Thoracic aorta (tissue), 2 donors: Measurements from ENCODE around the gene EOLA1. TPM values are rescaled to one million over a fixed set of nuclear protein-coding genes. Genes with fewer than 3 reads are reported as not detected.
A peak's percentile ranks its signal among the peaks of the same experiment; 100 is the strongest.
"Not testable (repeated sequence)": the region's sequence is repeated elsewhere in the genome, so short reads cannot be mapped to it uniquely, and the experiment has no call there.

Experiments
- ATAC-seq: fragments of 150-250 bp; one replicate; pipeline ENCODE4 v1.8.0; 2017; ENCODE audit warnings: low read depth; ENCODE audit not compliant: insufficient number of reproducible peaks, low FRiP score
- DNase-seq: peaks from one replicate; pipeline ENCODE4 v3.0.0-alpha.2; 2020; ENCODE audit warnings: low spot score
- H3K27ac ChIP-seq, 2 donors: fragments of 200-600 bp; sonication (generic); 1 replicate in 1 of 2; 2 replicates in 1 of 2; pipeline ENCODE4 v1.5.1; 2016; ENCODE audit warnings: mild to moderate bottlenecking in 2 of 2, moderate library complexity in 2 of 2
- H3K27me3 ChIP-seq: fragments of 200-600 bp; sonication (generic); replicated peaks from 2 replicates; pipeline ENCODE4 v1.6.0; 2016; ENCODE audit warnings: mild to moderate bottlenecking; ENCODE audit not compliant: insufficient read depth
- H3K36me3 ChIP-seq: fragments of 200-600 bp; sonication (generic); one replicate; pipeline ENCODE4 v1.5.1; 2016
- H3K4me1 ChIP-seq, 2 donors: fragments of 200-600 bp; sonication (generic); 1 replicate in 1 of 2; 2 replicates in 1 of 2; pipeline versions ENCODE4 v1.5.1 to v1.6.0; 2016; ENCODE audit warnings: low read depth in 2 of 2, mild to moderate bottlenecking in 1 of 2; ENCODE audit not compliant: control insufficient read depth in 1 of 2
- H3K4me3 ChIP-seq: fragments of 200-600 bp; sonication (generic); 2 replicates; pipeline ENCODE4 v1.5.1; 2016; ENCODE audit warnings: mild to moderate bottlenecking
- H3K9me3 ChIP-seq: fragments of 200-600 bp; sonication (generic); 2 replicates; pipeline ENCODE4 v1.5.1; 2016
- CTCF ChIP-seq: fragments of 200-600 bp; sonication (generic); IDR thresholded peaks from one replicate; pipeline ENCODE4 v1.5.1; 2019; ENCODE audit warnings: antibody characterized with exemption
- total RNA-seq, 2 donors: library from RNA; depleted of rRNA; stranded (reverse); fragments of >200 nt; gene quantifications; one replicate each; pipeline versions ENCODE4 v1.1.0 to v1.2.3, GENCODE V29; 2016

EOLA1 gene
- total RNA-seq, 2 donors from 2014 or later: 22.2 to 22.6 TPM

- not testable (repeated sequence) for ATAC-seq, H3K9me3 ChIP-seq, H3K27me3 ChIP-seq, H3K4me3 ChIP-seq, H3K36me3 ChIP-seq, DNase-seq, H3K4me1 ChIP-seq
- H3K27ac ChIP-seq: peak overlapping the region; percentile 50 to 66
Measured at GRCh38 chrX:149526318-149527033, 14.3 kb upstream of the EOLA1 start.

DNA sequence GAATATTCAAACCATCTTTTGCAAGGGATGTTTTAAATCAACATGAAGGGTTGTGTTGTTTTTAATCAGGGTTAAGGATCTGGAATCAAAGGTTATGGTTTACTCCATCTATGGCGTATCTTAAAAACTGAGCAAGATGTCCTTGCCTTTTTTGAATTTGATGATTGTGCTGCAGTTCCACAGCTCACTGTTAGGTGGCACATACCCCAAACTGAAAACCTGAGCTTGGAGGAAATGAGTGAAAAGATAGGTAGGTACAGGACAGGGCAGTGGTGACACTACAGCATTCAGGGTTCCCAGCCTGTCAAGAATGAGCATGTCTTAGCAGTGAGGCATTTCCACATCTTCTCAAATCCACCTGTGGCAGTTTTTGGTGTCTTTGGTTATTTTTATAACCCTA is 13.1 kb upstream of the EOLA1 start:
- no peak overlapping the region for H3K27ac ChIP-seq
- H3K27me3 ChIP-seq: no peaks in the 10 kb centered on the region
- ATAC-seq (no peak), DNase-seq (no peak)
- H3K36me3 ChIP-seq: no peaks in the 10 kb centered on the region
- peak; percentile 54 for TF ChIP-seq CTCF
- no peak overlapping the region for H3K4me3 ChIP-seq
- no peaks in the 10 kb centered on the region for H3K9me3 ChIP-seq
- no peaks in the 10 kb centered on the region for H3K4me1 ChIP-seq

GRCh38 chrX:149528381-149528780 is 12.4 kb upstream of the EOLA1 start:
- Histone ChIP-seq H3K9me3 (no peaks in the 10 kb centered on the region), H3K4me3 (no peak overlapping the region)

GRCh38 chrX:149531599-149531998 is 9.2 kb upstream of the EOLA1 start:
- no peaks in the 10 kb centered on the region for H3K9me3 ChIP-seq
- no peak for DNase-seq
- no peaks in the 10 kb centered on the region for H3K36me3 ChIP-seq
- no peak for TF ChIP-seq CTCF
- H3K4me3 ChIP-seq: no peak overlapping the region
- no peak for ATAC-seq
- H3K27me3 ChIP-seq: no peaks in the 10 kb centered on the region
- no peak overlapping the region for H3K27ac ChIP-seq
- no peaks in the 10 kb centered on the region for H3K4me1 ChIP-seq

More at GRCh38 chrX:149528381-149528780, 12.4 kb upstream of the EOLA1 start:
- TF ChIP-seq CTCF: no peak
- Histone ChIP-seq H3K27ac (no peak overlapping the region), H3K4me1 (no peaks in the 10 kb centered on the region), H3K36me3 (no peaks in the 10 kb centered on the region), H3K27me3 (no peaks in the 10 kb centered on the region)
- DNase-seq: no peak
- no peak for ATAC-seq

- H3K9me3 ChIP-seq, H3K27me3 ChIP-seq, H3K36me3 ChIP-seq, H3K27ac ChIP-seq, H3K4me3 ChIP-seq, DNase-seq, ATAC-seq, H3K4me1 ChIP-seq: not testable (repeated sequence)
Measured at GRCh38 chrX:149532868-149533267, 7.9 kb upstream of the EOLA1 start.

DNA sequence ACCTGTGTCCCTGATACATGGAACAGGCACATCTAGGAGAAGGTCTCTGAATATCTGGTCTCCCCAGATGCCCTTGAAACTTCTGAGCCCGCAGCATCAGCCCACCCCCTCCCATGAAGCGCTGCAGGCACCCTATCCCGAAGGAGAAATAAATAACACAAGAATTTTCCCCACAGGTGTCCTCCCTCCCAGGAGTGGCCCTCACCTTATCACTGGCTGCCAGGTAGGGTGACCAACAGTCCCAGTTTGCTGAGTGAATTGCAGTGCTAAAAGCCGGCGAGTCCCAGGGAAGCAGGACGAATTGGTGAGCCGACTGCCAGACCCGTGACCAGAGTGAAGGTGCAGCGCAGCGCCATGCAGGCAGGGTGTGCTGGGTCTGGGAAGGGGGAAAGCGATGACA is 6.8 kb upstream of the EOLA1 start:
- H3K36me3 ChIP-seq, H3K9me3 ChIP-seq, H3K4me1 ChIP-seq, DNase-seq, H3K4me3 ChIP-seq, ATAC-seq, H3K27ac ChIP-seq, H3K27me3 ChIP-seq: not testable (repeated sequence)

DNA sequence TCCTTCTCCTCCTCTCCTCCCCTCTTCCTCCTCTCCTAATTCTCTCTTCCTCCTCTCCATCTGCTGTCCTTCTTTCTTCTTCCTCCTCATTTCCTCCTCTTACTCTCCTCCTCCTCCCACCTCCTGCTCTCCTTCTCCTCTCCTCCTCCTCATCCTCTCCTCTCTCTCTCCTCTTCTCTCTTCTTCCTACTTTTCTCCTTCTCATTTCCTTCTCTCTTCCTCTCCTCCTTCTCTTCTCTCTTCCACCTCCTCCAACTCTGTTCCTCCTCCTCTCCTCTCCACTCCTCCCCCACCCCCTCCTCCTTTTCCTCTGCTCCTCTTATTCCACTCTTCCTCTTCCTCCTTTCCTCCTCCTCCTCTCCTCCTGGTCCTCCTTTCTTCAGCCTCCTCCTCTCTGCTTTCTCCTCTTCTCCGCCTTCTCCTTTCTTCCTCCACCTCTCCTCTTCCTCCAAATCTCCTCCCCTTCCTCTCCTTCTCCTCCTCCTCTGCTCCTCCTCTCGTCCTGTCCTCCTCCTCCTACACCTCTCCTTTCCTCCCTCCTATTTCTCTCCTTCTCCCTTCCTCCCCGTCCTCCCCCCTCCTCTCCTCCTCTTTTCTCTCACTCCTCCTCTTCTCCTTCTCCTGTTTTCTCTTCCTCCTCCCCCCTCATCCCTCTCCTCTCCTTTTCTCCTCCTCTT is 5.7 kb upstream of the EOLA1 start:
- not testable (repeated sequence) for H3K4me1 ChIP-seq, H3K4me3 ChIP-seq, H3K27me3 ChIP-seq, DNase-seq, H3K36me3 ChIP-seq, ATAC-seq, H3K9me3 ChIP-seq, H3K27ac ChIP-seq

- H3K36me3 ChIP-seq, H3K9me3 ChIP-seq, H3K4me3 ChIP-seq, H3K27me3 ChIP-seq, H3K4me1 ChIP-seq, ATAC-seq, DNase-seq, H3K27ac ChIP-seq: not testable (repeated sequence)
Measured at GRCh38 chrX:149537474-149537873, 3.3 kb upstream of the EOLA1 start.
